GM03348 (cell line): ENCODE measurements around the gene DHX57.
"Not testable (repeated sequence)": the region's sequence is repeated elsewhere in the genome, so short reads cannot be mapped to it uniquely, and the experiment has no call there.

ENCODE experiments used
- DNase-seq: peaks from one replicate; pipeline ENCODE4 v3.0.0; 2012; ENCODE audit warnings: low spot score

The DHX57 gene

DNA sequence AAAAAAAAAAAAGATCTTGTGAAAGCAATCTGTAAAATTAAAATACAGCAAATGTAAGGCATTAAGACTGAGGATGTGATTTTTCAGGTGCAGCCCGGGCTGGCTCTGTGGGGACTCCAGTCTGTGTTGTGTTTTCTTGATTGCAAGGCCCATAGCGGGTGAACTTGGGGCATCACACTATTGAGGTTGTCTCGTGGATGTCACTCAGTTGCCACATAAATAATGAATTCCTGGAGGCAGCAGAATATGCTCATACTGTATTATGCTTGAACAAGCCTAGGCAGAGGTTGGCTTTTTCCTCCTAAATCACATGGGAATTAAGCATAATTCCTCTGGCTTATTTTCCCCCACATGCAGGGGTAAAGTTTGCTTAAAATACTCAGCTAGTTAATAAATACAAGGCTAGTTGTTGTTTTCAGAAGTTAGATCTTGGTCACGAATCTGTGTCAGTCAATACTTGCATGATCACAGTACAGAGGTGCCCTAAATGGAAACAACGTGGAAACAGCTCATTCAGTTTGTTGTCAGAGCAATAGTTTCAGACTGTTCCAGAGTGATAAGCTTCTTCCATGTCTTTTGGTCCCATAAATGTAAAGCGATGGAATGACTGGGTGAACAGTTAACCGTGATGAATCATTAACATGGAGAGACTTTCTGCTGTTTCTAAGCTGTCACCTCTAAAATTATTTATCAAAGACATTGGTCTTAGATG lies 81.3 kb downstream of the DHX57 start:
- no peak for DNase-seq

DNA sequence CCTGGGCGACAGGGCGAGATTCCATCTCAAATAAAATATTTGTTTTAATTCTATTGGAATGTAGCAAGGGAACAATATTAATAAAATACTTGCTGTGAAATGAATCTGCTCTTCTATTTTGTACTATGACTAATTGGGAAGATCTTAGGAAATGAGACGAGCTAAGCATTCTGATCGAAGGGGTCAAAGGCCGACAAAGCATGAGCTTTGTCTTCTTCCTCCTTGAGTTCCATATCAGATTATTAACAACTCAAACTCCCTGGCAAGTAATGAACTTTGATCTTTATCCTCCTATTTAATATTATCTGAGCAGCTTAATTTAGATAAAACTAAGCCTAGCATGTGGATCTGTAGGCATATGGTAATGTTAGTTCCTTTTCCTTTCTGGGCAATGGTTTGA lies 82.2 kb downstream of the DHX57 start:
- DNase-seq: no peak

DNA sequence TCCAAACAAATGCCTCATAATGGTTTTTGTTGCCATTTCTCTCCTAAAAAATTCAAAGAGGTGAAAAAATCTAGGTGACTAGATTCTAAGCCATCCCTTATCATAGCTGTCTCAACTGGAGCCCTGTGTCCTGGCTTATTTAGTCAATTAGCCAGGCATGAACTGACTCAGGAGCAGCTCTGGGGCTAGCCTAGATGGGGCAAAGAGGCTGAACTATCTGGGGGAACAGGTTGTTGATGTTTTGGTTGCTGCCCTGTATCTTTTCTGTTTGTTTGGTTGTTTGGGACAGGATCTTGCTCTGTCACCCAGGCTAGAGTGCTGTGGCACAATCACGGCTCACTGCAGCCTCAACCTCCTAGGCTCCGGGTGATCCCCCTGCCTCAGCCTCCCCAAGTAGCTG lies 83.0 kb downstream of the DHX57 start:
- no peak for DNase-seq

DNA sequence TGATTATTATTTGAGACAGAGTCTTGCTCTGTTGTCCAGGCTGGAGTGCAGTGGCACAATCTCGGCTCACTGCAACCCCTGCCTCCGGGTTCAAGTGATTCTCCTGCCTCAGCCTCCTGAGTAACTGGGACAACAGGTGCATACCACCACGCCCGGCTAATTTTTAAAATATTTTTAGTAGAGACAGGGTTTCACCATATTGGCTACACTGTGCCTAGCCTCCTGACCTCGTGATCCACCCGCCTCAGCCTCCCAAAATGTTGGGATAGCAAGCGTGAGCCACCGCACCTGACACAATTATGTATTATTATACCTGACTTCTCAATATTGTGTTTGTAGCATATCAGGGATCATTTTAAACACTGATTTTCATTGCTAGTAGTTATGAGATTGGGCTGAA lies 83.4 kb downstream of the DHX57 start:
- not testable (repeated sequence) for DNase-seq

DNA sequence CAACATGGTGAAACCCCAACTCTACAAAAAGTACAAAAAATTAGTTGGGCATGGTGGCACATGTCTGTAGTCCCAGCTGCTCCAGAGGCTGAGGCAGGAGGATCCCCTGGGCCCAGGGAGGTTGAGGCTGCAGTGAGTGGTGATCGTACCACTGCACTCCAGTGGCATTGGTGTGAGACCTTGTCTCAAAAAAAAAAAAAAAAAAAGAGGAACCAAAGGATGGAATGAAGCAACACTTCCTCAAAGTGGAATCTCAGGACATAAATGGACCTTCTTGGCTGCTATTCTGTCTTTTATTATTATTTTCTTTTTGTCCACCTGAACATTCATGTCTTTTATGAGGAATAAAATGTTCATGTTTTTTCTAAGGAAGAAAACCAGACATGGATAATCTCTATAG lies 84.0 kb downstream of the DHX57 start:
- no peak for DNase-seq

DNA sequence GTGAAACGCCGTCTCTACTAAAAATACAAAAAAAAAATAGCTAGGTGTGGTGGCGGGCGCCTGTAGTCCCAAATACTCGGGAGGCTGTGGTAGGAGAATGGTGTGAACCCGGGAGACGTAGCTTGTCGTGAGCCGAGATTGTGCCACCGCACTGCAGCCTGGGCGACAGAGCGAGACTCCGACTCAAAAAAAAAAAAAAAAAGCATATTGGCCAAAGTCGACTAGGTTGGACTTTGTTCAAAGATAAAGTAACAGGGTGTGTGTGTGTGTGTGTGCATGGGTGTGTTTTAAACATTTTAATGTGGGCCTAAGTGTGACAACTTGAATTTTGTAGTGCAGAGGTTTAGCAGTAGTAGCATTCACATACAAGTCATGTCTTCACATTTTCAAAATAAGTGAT lies 86.0 kb downstream of the DHX57 start:
- DNase-seq: no peak

DNA sequence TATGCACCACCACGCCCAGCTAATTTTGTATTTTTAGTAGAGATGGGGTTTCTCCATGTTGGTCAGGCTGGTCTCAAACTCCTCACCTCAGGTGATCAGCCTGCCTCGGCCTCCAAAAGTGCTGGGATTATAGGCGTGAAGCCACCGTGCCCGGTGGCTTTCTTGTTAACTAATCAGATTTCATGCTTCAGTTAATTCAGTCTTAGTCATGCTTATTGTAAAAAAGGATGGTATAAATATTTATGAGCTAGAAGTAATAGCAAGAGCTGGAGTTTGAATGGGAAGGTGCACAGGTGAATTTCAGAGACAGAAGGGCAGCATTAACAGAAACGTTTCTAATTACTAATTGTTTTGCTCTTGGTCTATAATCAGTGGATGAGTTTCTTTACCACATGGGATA lies 87.4 kb downstream of the DHX57 start:
- no peak for DNase-seq

DNA sequence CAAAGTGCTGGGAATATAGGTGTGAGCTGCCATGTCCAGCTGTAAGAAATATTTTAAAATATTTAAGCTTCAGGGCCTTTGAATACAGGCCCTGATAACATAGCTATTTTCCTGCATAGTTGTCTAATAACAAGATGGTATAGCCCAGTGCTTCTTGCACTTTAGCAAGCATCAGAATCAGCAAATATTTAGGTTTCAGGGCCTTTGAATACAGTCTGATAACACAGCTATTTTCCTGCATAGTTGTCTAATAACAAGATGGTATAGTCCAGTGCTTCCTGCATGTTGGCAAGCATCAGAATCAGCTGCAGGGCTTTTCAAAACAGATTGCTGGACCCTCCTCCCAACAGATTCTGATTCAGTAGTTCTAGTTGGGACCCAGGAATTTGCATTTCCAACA lies 92.1 kb downstream of the DHX57 start:
- no peak for DNase-seq

DNA sequence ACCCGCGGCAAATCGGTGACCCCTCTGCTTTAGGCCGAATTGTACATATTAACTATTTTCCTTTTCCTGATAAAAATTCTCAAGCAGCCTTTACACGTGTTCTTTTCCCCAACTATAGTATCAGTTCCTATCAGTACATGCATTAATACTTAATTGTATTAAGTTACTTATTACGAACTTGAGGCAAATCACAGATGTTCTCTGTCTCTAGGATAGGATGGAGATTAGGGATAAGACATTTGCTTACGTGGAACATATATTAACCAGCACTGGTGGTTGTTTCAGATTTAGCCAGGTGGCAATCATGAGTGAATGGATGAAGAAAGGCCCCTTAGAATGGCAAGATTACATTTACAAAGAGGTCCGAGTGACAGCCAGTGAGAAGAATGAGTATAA lies 97.0 kb downstream of the DHX57 start:
- no peak for DNase-seq

DNA sequence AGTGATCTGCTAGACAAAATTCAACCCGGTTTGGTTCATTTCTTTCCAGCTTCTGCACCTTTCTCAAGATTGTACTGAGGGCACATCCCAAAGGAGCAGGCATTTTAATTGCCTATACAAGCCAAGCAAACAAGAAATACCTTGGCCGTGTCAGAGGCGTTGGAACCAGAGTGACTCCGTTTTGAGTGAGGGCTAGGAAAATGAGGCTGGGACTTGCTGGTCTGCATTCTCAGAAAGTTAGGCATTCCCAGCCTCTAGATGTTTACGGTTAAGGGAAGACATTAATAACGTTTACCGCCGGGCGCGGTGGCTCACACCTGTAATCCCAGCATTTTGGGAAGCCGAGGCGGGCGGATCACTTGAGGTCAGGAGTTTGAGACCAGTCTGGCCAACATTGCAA lies 99.2 kb downstream of the DHX57 start:
- DNase-seq: no peak

DNA sequence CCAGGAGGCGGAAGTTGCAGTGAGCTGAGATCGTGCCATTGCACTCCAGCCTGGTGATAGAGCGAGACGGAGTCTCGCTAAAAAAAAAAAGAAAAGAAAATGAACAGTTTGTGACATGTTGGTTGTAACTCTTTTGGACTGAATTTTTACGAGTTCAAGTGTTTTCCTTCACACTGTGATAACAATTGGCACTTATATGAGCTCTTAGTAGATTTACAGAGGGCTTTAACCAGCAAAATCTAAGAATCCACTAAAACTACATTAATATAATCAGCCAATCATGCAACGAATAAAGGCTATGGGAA lies 99.9 kb downstream of the DHX57 start:
- DNase-seq: no peak

DNA sequence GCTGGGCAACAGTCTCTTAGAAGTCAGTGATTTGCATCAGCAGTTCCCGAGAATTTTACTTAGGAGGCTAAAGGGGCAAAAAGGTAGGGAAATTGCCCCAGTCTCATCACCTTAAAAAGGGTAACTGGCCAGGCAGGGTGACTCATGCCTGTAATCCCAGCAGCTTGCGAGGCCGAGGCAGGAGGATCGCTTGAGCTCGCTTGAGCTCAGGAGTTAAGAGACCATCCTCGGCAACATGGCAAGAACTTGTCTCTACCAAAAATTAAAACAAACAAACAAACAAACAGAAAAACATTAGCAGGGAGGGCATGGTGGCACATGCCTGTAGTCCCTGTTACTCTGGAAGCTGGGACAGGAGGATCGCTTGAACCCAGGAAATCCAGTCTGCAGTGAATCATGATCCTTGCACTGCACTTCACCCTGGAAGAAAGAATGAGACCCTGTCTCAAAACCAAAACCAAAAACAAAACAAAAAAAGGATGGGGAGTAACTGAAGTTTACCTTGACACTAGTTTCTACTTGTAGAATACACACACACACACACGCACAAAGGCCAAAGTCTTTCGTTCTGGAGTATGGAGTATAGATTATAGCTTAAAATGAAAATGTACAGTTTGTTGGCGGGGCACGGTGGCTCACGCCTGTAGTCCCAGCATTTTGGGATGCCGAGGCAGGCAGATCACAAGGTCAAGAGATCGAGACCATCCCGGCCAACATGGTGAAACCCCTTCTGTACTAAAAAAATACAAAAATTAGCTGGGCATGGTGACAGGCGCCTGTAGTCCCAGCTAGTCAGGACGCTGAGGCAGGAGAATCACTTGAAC lies 100.4 kb downstream of the DHX57 start:
- DNase-seq: no peak

DNA sequence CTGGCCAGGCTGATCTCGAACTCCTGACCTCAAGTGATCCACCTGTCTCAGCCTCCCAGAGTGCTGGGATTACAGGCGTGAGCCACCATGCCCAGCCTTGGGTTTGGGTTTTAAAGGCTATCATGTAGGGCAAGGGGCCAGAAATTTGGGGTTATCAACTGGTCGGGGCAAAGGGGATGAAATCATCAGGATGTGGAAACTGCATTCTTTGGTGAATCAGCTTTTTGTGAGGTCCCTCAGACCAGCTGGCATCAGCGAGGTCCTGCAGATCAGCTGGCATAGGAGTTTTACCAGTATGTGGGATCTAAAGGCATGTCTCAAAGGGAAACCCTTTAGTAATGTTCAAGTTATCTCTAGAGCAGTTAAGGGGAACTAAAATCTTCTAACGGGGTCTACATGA lies 104.1 kb downstream of the DHX57 start:
- DNase-seq: peak; percentile 23

DNA sequence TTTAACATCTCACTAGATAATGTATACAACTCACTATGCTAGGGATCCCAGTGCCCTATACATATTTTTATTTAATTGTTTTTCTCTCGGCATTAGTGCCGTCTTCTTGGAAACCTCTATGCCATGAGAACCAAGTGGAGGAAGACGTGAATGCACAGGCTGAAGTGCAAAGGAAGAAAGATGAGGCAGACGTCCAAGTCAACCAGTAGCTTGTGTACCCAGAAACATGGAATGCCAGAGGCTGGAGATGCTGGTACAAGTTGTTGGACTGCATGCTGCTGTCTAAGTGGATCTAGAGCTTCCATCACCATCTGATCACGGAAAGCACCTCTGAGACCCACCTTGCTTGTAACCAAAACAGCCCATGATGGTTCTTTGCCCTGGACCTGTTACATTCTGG lies 110.2 kb downstream of the DHX57 start:
- no peak for DNase-seq

DNA sequence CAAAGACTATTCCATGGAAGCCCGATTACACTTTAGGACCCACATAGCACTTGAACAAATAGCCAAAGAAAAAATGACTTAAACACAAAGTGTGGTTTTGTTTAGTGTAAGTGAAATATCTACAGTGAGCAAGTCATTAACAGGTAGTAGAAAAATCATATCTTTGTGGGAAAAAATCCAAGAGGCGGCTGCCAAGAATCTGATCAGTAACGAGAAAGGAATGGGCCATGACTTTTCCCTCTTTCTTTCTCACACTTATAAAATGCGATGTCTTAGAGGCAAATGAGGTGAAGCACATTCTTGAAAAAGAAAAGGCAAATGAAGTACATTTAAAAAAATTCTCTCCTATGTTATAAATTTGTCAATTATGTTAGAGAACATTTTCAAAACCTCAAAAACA lies 110.6 kb downstream of the DHX57 start:
- DNase-seq: peak; percentile 42

DNA sequence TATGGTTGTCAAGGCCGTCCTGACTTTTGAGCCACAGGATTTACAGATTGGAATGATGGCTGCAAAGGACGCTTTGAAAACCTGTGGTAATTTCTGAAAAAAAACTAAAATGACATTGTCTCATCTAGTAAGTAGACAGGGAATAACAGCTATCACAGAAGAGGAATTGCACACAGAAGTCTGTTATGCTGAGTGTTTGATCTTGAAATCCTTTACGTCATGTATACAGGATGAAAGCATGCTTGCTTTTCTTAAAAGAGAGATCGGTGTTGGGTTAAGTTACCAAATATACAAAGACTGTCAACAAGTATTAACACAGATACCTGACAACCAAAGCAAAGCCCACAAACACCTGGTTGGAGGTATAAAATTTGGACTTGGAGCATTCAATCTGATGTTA lies 112.0 kb downstream of the DHX57 start:
- DNase-seq: no peak

DNA sequence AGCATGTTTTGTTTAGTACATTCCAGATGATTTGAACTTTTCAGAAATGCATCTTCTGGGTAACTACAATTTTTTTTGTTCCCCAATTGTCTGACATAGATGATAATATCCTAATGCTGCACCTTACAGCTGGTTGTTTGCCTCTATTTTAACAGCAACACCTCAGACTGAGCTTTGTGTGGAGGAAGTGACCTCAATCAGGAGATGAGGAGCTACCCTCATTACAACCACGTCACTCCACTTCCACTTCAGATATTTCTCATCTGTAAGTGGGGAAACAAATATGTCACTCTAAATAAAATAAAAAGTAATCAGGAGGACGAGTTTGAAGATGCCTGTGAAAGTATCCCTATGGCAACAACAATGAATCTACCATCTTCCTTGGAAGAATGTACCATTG lies 112.5 kb downstream of the DHX57 start:
- DNase-seq: no peak

DNA sequence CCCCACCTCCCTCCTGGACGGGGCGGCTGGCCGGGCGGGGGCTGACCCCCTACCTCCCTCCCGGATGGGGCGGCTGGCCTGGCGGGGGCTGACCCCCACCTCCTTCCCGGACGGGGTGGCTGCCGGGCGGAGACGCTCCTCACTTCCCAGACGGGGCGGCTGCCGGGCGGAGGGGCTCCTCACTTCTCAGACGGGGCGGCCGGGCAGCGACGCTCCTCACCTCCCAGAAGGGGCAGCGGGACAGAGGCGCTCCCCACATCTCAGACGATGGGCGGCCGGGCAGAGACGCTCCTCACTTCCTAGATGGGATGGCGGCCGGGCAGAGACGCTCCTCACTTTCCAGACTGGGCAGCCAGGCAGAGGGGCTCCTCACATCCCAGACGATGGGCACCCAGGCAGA lies 119.8 kb downstream of the DHX57 start:
- not testable (repeated sequence) for DNase-seq

DNA sequence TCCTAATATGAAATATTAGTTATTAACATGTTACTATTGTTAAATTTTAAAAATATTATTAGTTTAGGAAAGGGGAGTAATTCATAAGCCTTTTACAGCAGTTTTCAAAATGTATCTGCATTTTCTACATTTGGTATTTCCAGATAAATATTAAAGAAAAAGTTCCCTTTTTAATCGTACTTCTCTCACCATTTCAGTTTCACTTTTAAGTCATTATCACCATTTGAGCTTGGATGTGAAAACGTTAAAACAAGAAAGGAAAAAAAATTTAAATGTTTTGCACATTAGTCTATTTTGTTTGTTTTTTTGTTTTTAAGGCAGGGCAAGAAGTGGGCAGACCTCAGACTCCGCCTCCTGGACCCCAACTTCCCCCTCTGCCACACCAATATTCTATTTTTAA lies 121.2 kb downstream of the DHX57 start:
- no peak for DNase-seq

DNA sequence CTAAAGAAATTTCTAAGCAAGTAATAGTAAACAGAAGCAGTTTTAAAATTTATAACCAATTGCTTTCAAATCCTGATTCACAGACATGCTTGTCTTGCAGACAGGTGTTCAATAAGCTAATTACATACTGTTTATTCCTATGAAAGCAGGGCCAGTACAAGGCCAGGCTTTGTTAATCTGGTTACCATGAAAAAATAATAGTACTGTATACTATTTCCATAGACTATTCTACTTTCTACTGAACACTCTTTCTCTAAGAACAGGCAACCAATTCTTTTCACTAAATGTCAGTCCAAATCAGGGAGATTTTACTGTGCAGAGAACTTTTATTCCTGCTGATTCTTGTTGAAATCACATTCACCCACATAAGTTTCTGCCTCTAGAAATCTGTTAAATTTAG lies 121.7 kb downstream of the DHX57 start:
- no peak for DNase-seq

DNA sequence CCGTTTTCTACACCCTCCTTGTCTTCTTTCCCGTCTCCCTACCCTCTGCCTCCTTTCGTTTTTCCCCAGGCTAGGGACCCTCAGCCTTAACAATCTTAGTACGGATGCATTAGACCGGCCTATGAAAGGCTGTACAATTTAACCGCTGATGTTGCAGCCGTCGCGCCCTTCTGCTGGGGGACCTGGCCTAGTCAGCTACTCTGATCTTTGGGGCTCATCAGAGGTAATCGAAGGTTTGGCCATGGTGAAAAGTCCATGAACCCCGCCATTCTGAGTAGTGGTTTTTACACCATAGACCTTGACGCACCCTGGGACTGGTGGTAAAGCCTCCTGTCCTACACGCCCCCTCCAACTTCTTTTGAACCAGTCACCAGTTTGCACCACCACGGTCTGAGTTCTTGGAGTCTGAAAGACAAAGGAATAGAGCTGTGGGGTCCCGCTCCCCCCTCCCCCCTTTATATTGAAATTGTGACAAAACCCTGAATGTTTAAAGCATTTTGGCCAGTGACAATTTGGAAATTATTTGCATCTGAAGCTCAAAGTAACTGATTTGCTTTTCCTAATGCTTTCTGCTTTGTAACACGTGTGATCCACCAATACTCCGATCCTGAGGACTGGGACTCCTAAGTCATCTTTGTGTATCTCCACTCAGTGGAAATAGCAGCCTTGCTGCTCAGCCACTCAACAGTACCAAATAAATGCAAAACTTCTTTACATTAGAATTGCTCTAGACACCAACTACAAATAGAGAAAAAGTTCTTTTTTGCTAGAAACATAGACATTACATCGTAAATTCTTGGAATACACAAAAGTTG lies 123.9 kb downstream of the DHX57 start:
- no peak for DNase-seq

DNA sequence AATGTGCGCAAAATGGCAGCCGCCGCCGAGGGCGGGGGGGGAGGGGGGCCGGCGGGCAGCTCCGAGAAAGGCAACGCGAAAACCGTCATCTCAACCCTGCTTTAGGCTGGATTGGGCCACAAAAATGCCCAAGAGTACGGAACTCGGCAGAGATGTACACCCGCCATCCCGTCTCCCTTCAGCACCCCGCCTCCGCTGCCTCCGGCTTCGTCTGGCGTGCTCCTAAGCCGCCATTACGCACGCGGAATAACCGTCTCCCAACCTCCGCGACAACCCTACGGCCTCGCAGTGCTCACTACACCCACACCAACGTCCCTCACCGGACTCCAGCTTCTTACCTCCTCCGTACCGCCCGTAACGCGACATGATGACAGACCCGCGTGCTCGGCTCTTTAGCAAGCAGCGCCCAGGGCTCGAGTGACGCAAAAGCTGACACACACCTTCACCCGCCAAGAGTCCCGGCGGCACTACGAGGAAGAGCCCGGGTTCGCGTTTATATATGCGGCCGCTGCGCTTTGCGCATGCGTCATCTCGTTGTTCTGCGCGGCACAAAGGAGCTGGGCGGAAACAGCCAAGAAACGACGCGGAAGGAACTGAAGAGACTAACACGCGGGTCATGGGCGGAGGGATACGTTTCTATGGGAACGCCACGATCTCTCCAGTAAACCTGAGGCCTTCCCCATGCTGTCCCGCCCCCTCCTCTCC lies 124.7 kb downstream of the DHX57 start, which contains the start of gene SRSF7:
Gene SRSF7, minus strand, starts transcription at position 471 of the 705 bp plus-strand sequence. Its CDS starts 105 bp downstream, at position 366.
- DNase-seq: peak; percentile 97
